GM23338 (cell line): Measurements from ENCODE around the gene CHN2. TPM values are rescaled to one million over a fixed set of nuclear protein-coding genes. Genes with fewer than 3 reads are reported as not detected.

Experiments
- ATAC-seq: fragments of 200-7000 bp; cut with Tn5 transposase; 3 replicates; pipeline ENCODE4 v1.9.1; 2020
- DNase-seq: peaks from one replicate; pipeline ENCODE4 v3.0.0-alpha.2; 2015; ENCODE audit warnings: low spot score
- H2AFZ ChIP-seq: fragments of 200-600 bp; sonication (generic); 2 replicates; pipeline ENCODE4 v1.8.0; 2016; ENCODE audit warnings: antibody characterized with exemption, mild to moderate bottlenecking, moderate library complexity
- H3F3A ChIP-seq: fragments of 200-600 bp; sonication (generic); replicated peaks from 2 replicates; pipeline ENCODE4 v1.8.0; 2017; ENCODE audit warnings: antibody characterized with exemption, mixed run types, low read depth
- H3K27ac ChIP-seq: fragments of 200-600 bp; sonication (generic); 2 replicates; pipeline ENCODE4 v1.6.1; 2016; ENCODE audit warnings: low read depth
- H3K27me3 ChIP-seq: fragments of 200-600 bp; sonication (generic); 2 replicates; pipeline ENCODE4 v1.8.0; 2016; ENCODE audit warnings: mild to moderate bottlenecking, mixed run types, moderate library complexity; ENCODE audit not compliant: insufficient read depth
- H3K36me3 ChIP-seq: fragments of 200-600 bp; sonication (generic); 2 replicates; pipeline ENCODE4 v1.8.0; 2016; ENCODE audit warnings: mild to moderate bottlenecking; ENCODE audit not compliant: insufficient read depth
- H3K4me1 ChIP-seq: fragments of 200-600 bp; sonication (generic); 2 replicates; pipeline ENCODE4 v1.8.0; 2016; ENCODE audit warnings: mild to moderate bottlenecking, moderate library complexity; ENCODE audit not compliant: insufficient read depth
- H3K4me2 ChIP-seq: fragments of 200-600 bp; sonication (generic); 2 replicates; pipeline ENCODE4 v1.7.1; 2017; ENCODE audit warnings: mixed run types
- H3K4me3 ChIP-seq: fragments of 200-600 bp; sonication (generic); 2 replicates; pipeline ENCODE4 v1.6.1; 2016; ENCODE audit warnings: mixed run types
- H3K79me2 ChIP-seq: fragments of 200-600 bp; sonication (generic); replicated peaks from 2 replicates; pipeline ENCODE4 v1.8.0; 2017; ENCODE audit warnings: mild to moderate bottlenecking; ENCODE audit not compliant: insufficient read depth
- H3K9me2 ChIP-seq: fragments of 200-600 bp; sonication (generic); 2 replicates; pipeline ENCODE4 v1.8.0; 2017; ENCODE audit not compliant: insufficient read depth
- H4K20me1 ChIP-seq: fragments of 200-600 bp; sonication (generic); replicated peaks from 2 replicates; pipeline ENCODE4 v1.8.0; 2017; ENCODE audit warnings: mild to moderate bottlenecking; ENCODE audit not compliant: insufficient read depth
- H3K27ac Mint-ChIP-seq: 2 replicates; pipeline ENCODE4 v1.8.0; 2020; ENCODE audit warnings: inconsistent platforms, mild to moderate bottlenecking, moderate library complexity, mixed read lengths
- H3K27me3 Mint-ChIP-seq: 3 replicates; pipeline ENCODE4 v1.8.0; 2022; ENCODE audit warnings: low read depth, mild to moderate bottlenecking, moderate library complexity, mixed read lengths, inconsistent platforms; ENCODE audit not compliant: insufficient read depth, poor library complexity
- H3K36me3 Mint-ChIP-seq: 3 replicates; pipeline ENCODE4 v1.8.0; 2021; ENCODE audit warnings: low read depth, mild to moderate bottlenecking, inconsistent platforms, moderate library complexity, mixed read lengths
- H3K4me1 Mint-ChIP-seq: 3 replicates; pipeline ENCODE4 v1.8.0; 2020; ENCODE audit warnings: mild to moderate bottlenecking, inconsistent platforms, mixed read lengths
- H3K4me3 Mint-ChIP-seq: 3 replicates; pipeline ENCODE4 v1.8.0; 2021; ENCODE audit warnings: moderate library complexity, mild to moderate bottlenecking, inconsistent platforms, mixed read lengths
- H3K9me3 Mint-ChIP-seq: 3 replicates; pipeline ENCODE4 v1.8.0; 2020; ENCODE audit warnings: moderate library complexity, mild to moderate bottlenecking, inconsistent platforms, mixed read lengths
- CREB1 ChIP-seq: fragments of 250-450 bp; sonication (Bioruptor Pico); IDR thresholded peaks from 2 replicates; pipeline ENCODE4 v1.5.0; 2020; ENCODE audit warnings: low read depth, mild to moderate bottlenecking, moderate library complexity
- CTCF ChIP-seq, 2 experiments: fragments of 200-600 bp in 1 of 2; sonication (generic) in 1 of 2; conservative IDR thresholded peaks; 2 replicates each; pipeline versions ENCODE4 v1.5.1 to v1.6.1; 2016 to 2017; ENCODE audit warnings: antibody characterized with exemption in 2 of 2, low read depth in 2 of 2, mild to moderate bottlenecking in 2 of 2, moderate library complexity in 1 of 2
- ETS1 ChIP-seq: IDR thresholded peaks from 2 replicates; pipeline ENCODE4 v1.6.1; 2016; ENCODE audit warnings: antibody characterized with exemption
- EZH2 ChIP-seq: fragments of 200-600 bp; sonication (generic); IDR thresholded peaks from one replicate; pipeline ENCODE4 v1.8.0; 2017; ENCODE audit warnings: antibody characterized with exemption, mild to moderate bottlenecking, low read depth; ENCODE audit not compliant: unreplicated experiment
- EZH2phosphoT487 ChIP-seq: fragments of 200-600 bp; sonication (generic); IDR thresholded peaks from one replicate; pipeline ENCODE4 v1.8.1; 2018; ENCODE audit warnings: antibody characterized with exemption; ENCODE audit not compliant: unreplicated experiment
- NANOG ChIP-seq: IDR thresholded peaks from 2 replicates; pipeline ENCODE4 v1.6.1; 2016; ENCODE audit warnings: antibody characterized with exemption, borderline replicate concordance
- POLR2AphosphoS5 ChIP-seq: IDR thresholded peaks from 2 replicates; pipeline ENCODE4 v1.6.1; 2016; ENCODE audit warnings: antibody characterized with exemption, low read depth
- STAT1 ChIP-seq: IDR thresholded peaks from one replicate; pipeline ENCODE4 v1.6.1; 2016; ENCODE audit warnings: antibody characterized with exemption; ENCODE audit not compliant: unreplicated experiment
- ZNF114 ChIP-seq: fragments of 250-450 bp; sonication (Bioruptor Pico); IDR thresholded peaks from 2 replicates; pipeline ENCODE4 v1.5.0; 2020; ENCODE audit warnings: mild to moderate bottlenecking, moderate library complexity
- ZNF331 ChIP-seq: fragments of 250-450 bp; sonication (Bioruptor Pico); IDR thresholded peaks from 2 replicates; pipeline ENCODE4 v1.5.0; 2020; ENCODE audit warnings: low read depth, mild to moderate bottlenecking, moderate library complexity
- ZNF462 ChIP-seq: fragments of 250-450 bp; sonication (Bioruptor Pico); IDR thresholded peaks from 2 replicates; pipeline ENCODE4 v1.5.0; 2020; ENCODE audit warnings: mild to moderate bottlenecking, moderate library complexity
- polyA plus RNA-seq: library from polyadenylated mRNA; unstranded; fragments of >200 nt; fragmentation: Nextera tagmentation; extraction: Ambion mirVana; gene quantifications from 2 replicates; pipeline ENCODE4 v1.2.1, GENCODE V29; 2016
- total RNA-seq: library from RNA; depleted of rRNA; stranded (reverse); fragments of >200 nt; shearing (Covaris generic); gene quantifications from 2 replicates; pipeline ENCODE4 v1.2.3, GENCODE V29; 2014

The CHN2 gene
- total and polyA plus RNA-seq, 2 experiments from 2014 or later = 6.1 to 7.5 TPM

GRCh38 chr7:29270594-29271318 is 76.2 kb downstream of the CHN2 start:
- H3K9me3 Mint-ChIP-seq = no peaks in the 10 kb centered on the region
- peaks cover 4% of the 10 kb centered on the region; the same call in 1 of the 2 replicates for H3K9me2 ChIP-seq
- no peak overlapping the region for H3K4me3 Mint-ChIP-seq
- peak overlapping the region; percentile 43; the same call in 1 of the 2 replicates for H2AFZ ChIP-seq
- TF ChIP-seq NANOG = no peak
- H3K27me3 Mint-ChIP-seq = peaks cover 5% of the 10 kb centered on the region
- H3K79me2 ChIP-seq = no peaks in the 10 kb centered on the region
- DNase-seq = no peak
- H3K4me1 ChIP-seq = peaks cover 27% of the 10 kb centered on the region
- no peaks in the 10 kb centered on the region for H3K27me3 ChIP-seq
- peaks cover 32% of the 10 kb centered on the region for H3K4me1 Mint-ChIP-seq
- H3K4me2 ChIP-seq = 0 out of 2 replicates have a peak overlapping the region, but pooled peaks have one; percentile 22
- H3K36me3 Mint-ChIP-seq = 0 out of 3 replicates have a peak, but pooled peaks cover under 1% of the 10 kb centered on the region
- H3K36me3 ChIP-seq = no peaks in the 10 kb centered on the region
- H3K27ac Mint-ChIP-seq = peak overlapping the region; percentile 49; the same call in 1 of the 2 replicates
- 0 out of 2 replicates have a peak overlapping the region, but pooled peaks have one; percentile 13 for H3K27ac ChIP-seq
- H3K4me3 ChIP-seq = no peak overlapping the region
- no peaks in the 10 kb centered on the region for H4K20me1 ChIP-seq
- peak; percentile 55 for ATAC-seq
- no peaks in the 10 kb centered on the region for H3F3A ChIP-seq

DNA sequence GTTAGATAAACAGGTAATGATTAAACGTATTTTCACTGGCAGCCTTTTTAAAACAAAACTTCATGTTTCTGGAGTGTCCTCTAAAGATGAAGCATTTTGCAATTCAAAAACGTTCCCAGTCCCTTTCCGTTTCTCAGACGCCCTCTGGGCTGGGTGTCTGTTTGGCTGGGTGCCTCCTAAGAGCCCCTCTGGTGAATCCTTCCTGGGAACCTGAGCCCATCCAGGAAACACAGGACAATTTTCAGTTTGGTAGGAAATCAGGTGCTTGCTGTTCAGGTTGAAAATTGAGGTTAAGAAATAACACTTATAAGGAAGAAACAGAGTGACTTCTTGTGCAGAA is 76.7 kb downstream of the CHN2 start:
- Histone ChIP-seq H3F3A (no peaks in the 10 kb centered on the region), H3K4me2 (0 out of 2 replicates have a peak overlapping the region, but pooled peaks have one; percentile 22), H4K20me1 (no peaks in the 10 kb centered on the region), H3K9me2 (peaks cover 3% of the 10 kb centered on the region; the same call in 1 of the 2 replicates), H3K36me3 (no peaks in the 10 kb centered on the region), H3K4me1 (peaks cover 32% of the 10 kb centered on the region), H3K79me2 (no peaks in the 10 kb centered on the region), H3K4me3 (no peak overlapping the region), H3K27ac (0 out of 2 replicates have a peak overlapping the region, but pooled peaks have one; percentile 13), H3K27me3 (no peaks in the 10 kb centered on the region), H2AFZ (peak overlapping the region; percentile 43; the same call in 1 of the 2 replicates)
- Mint-ChIP-seq H3K4me1 (peaks cover 35% of the 10 kb centered on the region), H3K27me3 (peaks cover 7% of the 10 kb centered on the region), H3K4me3 (no peak overlapping the region), H3K9me3 (no peaks in the 10 kb centered on the region), H3K36me3 (no peaks in the 10 kb centered on the region), H3K27ac (peak overlapping the region; percentile 49; the same call in 1 of the 2 replicates)
- DNase-seq (no peak), ATAC-seq (peak; percentile 41)
- TF ChIP-seq EZH2phosphoT487 (no peak), POLR2AphosphoS5 (no peak), ZNF462 (CRISPR knock-in tag) (no peak), ZNF331 (CRISPR knock-in tag) (no peak), NANOG (no peak), ETS1 (no peak), STAT1 (no peak), CREB1 (CRISPR knock-in tag) (no peak), CTCF (conservative IDR thresholded peaks at IDR 0.05; ENCODE audit: low read depth in 2 of 2) (no peak), ZNF114 (no peak), EZH2 (no peak)
